GM15510 (cell line): Measurements from ENCODE around the gene TMEM134.

Experiments
- POLR2A ChIP-seq: IDR thresholded peaks from 3 replicates; pipeline ENCODE4 v1.6.1; 2011; ENCODE audit warnings: borderline replicate concordance; ENCODE audit not compliant: insufficient read length; ENCODE audit errors: extremely low read depth

TMEM134 gene

GRCh38 chr11:67416416-67417335 lies 52.4 kb downstream of the TMEM134 start:
- TF ChIP-seq POLR2A, result no peak

- no peak for TF ChIP-seq POLR2A
Observed at GRCh38 chr11:67415501-67416304, 53.3 kb downstream of the TMEM134 start, which contains the start of gene CARNS1. TSS of gene CARNS1 (plus strand) at chr11:67415678. CDS start at chr11:67416200, 522 bp downstream.

- TF ChIP-seq POLR2A, result no peak
Observed at GRCh38 chr11:67413266-67413849, 55.7 kb downstream of the TMEM134 start.

GRCh38 chr11:67412495-67413179 lies 56.4 kb downstream of the TMEM134 start:
- no peak for TF ChIP-seq POLR2A

- TF ChIP-seq POLR2A, result no peak
Observed at GRCh38 chr11:67411785-67412152, 57.3 kb downstream of the TMEM134 start.
